HL-60/S4 treated with retinoic acid at 250 ng/mL for 4 days and 3 days (cell line): Measurements from ENCODE around the gene SNX22.

Experiments
- in situ Hi-C: fragments of 300-500 bp; cut with MboI; formaldehyde crosslinking; loops from 2 replicates; pipeline ENCODE4 v1.7.0; 2022; ENCODE audit warnings: low sequenced_read_pairs

The SNX22 gene

DNA sequence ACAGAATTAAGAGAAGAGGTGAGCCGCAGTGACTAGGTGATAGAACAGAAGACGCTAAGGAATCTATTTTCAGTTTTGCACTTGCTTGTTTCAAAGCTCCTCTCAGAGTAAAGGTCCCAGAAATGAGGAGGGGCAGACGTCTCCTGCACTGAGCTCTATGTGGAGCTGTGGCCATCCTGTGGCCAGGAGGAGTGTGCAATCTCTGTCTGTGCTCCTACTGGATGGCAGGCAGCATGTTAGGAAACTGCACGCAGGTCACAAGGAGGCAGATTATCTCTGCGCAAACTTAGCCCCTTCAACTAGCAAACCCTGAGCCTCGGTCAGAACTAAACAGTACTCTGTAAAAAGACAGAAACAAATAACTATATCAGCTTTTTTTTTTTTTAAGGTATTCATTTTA, 42.4 kb downstream of the SNX22 start:
- in situ Hi-C loops = no loop called here

GRCh38 chr15:64197425-64197824, 45.9 kb downstream of the SNX22 start:
- in situ Hi-C loops = no loop called here

GRCh38 chr15:64205202-64205601, 53.7 kb downstream of the SNX22 start:
- in situ Hi-C loops = no loop called here
